Stimulated activated CD4-positive, alpha-beta T cell treated with anti-CD3 and anti-CD28 coated beads, Interleukin-15, amount 100 ng/mL, for 1 hour (primary cell): Measurements from ENCODE around the gene KLHDC10.
"Not testable (repeated sequence)": the region's sequence is repeated elsewhere in the genome, so short reads cannot be mapped to it uniquely, and the experiment has no call there.

ENCODE experiments used
- DNase-seq, 2 donors: peaks; one replicate each; pipeline ENCODE4 v3.0.0-alpha.2; 2020; ENCODE audit warnings: low read depth in 1 of 2, low spot score in 1 of 2

Gene KLHDC10

DNA sequence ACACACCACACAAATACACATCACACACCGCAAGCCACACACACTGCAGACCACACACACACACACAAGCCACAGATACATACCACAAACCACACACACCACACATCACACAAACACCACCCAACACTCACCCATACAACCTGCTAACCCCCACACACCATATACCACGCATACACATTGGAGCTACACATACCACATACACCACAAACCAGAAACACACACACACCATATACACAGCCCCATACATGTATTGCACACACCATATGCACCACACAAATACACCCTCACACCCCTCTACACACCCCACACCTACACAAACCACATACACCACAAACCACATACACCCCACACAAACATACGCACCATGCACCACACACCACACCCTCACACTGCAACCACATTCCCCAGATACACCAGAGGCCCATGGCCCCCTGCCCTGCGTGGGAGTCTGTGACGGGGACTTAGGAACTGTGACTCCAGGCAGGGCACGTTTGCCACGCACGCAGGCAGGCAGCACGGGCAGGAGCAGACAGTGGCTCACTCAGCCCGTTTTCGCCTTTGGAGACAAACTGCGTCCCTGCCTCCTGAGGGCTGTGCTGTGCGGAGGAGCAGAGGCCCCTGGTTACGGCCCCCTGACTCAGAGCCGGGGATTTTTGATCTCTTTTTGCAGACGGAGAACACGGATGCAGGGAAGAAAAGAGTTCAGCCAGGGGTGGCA lies 82.3 kb downstream of the KLHDC10 start:
- no peak for DNase-seq

DNA sequence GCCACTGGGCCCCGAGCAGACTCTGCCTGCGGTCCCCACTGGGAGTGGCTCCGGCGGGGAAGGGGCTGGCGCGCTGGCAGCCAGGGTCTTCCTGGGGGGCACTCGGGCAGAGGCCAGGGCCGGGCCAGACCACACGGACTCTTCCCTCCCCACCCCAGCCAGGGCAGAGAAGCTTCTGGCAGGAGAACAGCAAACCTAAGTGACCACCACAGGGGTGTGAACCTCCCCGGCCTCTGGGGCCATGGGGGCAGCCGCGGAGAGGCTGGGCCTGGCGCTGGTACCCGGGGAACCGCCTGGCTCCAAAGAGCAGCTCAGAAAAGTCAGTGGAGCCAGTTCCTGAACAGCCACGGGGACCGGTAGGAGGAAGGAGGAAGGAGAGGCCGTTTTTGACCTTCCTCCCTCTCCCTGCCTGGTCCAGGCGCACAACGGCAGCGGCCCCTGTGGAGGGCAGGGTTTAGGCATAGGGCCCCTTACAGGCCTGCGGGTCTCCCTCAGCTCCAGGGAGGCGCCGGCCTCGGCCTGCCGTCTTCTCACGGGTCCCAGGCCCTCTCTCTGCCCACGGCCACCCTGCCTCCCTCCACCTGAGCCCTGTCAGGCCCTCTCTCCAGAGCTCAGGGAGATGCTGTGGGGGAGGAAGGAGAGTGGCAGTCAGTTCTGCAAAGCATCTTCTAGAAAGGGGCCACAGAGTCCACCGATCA lies 83.0 kb downstream of the KLHDC10 start:
- no peak for DNase-seq

DNA sequence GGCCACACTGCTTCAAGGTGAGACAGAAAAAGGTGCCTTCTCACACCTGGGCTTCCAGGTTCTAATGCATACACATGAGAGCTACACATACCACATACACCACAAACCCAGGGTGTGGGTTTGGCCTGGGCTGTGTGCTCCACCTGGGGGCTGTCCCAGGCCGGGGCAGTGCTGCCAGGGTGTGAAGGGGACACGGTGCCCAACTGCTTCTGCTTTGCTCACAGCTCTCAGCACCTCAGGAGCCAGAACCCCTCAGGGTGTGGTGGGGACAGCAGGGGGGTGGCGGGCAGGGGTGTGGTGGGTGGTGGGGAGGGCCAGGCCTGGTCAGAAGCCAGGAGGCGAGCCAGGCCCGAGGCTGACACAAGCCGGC lies 83.8 kb downstream of the KLHDC10 start:
- no peak for DNase-seq

DNA sequence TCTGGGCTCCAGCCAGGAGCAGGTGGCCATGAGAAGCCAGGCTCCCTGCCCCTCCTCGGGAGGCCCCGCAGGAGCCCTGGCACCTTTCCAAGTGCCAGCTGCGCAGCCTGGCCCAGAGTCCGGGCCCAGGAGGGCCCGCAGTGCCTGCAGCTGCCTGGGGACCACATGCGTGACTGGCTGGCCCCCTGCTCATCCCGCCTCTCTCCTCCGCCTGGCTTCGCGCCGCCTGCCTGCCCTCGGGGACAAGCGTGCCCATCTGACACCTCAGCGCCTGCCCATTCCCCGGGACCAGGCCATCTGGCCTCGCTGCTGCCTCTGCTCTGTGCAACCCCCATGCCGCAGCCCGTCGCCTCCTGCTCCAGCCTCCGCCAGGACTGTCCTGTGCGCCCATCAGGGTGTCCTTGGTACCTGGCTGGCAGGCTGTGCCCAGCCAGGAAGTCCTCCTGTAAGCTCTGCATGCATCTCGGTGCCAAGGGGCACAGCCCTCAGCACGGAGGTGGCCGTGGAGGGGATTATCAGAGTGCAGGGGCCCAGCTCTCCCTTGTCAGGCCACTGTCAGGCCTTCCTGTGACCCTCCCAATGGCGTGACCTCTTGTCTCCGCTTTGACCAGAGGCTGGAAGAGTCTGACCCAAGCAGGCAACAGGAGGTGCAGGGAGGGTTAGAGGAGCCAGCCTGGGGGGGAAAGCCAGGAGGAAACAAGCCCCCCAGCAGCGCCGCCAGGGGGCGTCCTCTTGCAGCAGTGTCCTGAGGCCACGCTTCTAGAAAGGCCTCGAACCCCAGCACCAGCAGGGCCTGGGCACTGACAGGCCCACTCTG lies 84.4 kb downstream of the KLHDC10 start:
- no peak for DNase-seq

DNA sequence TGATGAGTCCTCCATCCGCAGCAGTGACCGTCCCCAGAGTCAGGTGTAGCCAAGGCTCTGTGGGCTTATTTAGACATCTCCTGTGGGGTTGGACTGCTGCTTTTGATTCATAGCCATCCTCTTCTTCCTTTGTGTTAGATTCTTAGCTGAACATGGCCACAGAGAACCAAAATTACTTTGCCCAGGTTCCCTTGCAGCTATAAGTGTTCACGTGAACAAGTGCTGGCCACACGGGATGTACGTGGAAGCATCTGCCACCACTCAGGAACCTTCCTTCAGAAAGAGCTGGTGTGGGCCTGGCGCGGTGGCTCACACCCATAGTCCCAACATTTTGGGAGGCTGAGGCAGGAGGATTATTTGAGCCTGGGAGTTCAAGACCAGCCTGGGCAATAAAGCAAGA lies 85.8 kb downstream of the KLHDC10 start:
- no peak for DNase-seq

DNA sequence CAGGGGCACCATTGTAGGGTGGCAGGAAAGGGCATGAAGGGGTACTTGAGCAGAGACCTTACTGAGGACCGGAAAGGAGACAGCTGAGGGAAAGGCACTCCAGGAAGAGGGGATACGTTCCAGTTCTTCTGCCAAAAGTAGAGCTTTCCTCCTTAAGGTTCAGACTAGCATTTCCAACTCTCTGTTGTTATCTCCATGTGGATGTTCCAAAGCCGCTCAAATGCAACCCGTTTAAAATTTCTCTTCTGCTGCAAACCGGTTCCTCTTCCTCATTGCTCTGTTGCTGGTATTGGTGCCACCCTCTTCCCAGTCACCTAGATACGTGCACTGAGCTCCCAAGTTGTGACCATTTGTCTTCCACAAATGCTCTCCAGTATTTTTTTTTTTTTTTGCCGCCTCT lies 87.4 kb downstream of the KLHDC10 start:
- DNase-seq = no peak

DNA sequence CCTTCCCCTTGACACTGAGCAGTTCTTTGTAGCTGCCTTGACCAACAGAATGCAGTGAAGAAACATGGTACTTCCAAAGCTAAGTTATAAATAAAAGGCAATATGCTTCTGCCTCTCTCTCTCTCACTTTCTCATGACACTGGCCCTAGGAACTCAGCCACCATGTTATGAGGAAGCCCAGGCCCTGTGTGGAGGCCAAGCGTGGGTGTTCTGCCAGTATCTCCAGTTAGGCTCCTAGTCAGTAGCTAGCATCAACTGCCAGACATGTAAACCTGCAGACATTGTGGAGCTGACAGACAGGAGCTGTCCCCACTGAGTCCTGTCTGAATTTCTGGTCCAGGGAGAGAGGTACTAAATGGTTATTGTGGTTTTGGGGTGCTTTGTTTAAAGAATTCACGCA lies 89.7 kb downstream of the KLHDC10 start:
- no peak for DNase-seq

DNA sequence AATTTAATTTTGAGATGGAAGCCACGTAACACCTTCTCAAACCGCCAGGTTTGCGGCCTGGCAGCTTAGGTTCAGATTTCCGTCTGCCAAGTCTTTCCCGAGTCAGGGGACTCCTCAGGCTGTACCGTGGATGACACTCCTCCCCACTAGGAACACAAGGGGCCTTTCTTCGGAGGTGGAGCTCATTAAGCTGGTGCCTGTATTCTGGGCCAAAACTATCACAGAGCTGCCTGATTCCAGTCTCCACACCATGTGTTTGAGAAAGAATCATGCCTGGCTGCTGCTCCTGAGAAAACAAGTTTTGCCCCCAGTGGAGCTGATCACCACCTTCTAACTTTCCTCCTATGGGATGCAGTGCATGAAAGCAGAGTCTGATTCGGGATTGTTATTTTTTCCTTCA lies 90.1 kb downstream of the KLHDC10 start:
- DNase-seq = no peak

DNA sequence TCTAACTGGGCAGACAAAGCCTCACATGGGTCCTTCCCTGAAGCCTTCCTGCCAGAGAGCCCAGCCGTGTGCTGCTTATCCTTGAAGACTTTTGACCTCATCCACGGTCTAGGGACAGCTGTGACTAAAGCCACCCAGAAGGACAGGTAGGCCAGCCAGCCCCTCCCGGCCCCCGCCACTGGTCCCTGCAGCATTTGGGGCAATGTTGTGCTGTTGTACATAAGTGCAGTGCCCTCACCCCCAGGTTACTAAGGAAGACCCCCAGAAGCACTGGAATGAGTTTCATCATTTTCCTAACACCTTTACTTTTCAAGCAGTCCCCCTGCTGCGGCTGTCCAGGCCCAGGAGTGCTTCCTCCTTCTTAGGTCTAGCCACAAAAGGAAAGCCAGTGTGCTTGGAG lies 91.9 kb downstream of the KLHDC10 start:
- DNase-seq = no peak

DNA sequence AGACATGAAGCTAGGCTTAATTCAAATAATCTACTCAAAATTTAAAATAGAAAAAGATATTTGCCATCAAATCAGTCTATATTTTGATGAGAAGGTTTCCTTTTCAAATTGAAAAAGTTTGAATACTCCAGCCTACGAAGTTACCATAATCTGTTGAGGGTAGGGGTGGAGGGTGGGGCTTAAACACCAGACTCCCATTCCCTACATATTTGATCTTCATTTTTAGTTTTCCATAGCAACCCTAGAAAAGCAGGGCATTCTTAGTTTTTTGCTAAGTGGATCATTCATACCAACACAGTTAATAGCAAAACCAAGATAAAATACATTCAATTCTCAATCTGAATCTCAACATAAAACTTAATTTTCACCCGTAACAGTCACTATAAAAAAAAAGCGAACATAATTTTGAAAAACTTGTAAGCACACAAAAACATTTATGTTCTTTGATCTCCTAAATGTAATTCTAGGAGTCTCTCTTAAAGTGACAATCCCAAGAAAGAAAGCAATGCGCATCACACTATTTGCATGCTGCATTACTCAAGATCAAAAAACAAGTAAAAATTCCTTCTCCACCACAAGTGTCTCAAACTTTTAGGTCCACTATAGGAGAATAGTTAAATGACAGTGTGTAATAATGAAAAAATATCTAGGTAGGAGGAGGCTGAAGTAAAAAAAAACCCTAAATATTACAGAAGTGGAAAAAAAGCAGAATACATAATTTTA lies 104.1 kb downstream of the KLHDC10 start:
- no peak for DNase-seq

DNA sequence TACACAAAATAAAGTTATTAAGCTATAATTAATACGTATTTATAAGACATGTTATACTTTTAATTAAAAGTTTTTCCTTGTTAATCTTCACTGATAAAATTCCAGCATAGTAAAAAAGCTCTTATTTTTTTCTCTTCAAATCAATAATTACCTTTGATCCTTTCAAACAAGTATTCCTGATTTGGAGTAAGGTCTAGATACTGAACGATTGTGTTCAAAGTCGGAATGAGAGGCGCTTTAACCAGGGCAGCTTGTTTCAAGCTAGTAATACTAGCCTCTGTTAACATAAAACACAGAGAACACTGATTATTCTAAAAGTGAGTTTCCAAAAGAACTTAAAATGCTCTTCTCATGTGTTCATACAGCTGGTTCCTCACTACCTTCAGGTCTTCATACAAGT lies 107.9 kb downstream of the KLHDC10 start:
- DNase-seq = no peak

DNA sequence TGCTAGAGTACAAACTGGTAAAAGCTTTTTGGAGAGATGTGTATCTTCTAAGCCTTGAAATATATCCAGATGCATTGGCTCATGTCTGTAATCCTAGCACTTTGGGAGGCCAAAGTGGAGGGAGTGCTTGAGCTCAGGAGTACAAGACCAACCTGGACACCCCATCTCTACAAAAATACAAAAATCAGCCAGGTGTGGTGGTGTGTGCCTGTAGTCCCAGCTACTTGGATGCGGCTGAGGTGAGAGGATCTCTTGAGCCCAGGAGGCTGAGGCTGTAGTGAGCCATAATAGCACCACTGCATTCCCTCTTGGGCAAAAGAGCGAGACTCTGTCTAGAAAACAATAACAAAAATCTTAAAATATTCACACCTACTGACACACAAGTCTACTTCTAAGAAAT lies 109.3 kb downstream of the KLHDC10 start:
- no peak for DNase-seq

DNA sequence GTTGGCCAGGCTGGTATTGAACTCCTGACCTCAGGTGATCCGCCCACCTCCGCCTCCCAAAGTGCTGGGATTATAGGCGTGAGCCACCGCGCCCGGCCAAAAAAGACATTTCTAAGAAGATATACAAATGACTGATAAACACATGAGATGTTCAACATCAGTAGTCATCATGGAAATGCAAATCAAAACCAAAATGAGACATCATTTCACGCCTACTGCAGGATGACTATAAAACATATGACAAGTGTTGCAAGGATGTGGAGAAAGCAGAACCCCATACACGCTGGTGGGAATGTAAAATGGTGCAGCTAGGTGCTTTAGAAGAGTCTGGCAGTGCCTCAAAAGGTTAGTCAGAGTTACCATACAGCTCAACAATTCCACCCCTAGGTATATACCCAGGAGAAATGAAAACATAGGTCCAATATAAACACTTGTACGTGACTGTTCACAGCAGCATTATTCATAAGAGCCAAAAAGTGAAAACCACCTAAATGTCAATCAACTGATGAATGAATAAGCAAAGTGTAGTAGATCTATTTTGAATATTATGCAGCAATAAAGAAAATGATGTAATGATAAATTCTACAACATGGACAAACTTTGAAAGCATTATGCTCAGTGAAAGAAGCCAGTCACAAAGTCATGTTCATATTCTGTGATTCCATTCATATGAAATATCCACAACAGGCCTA lies 110.4 kb downstream of the KLHDC10 start:
- peak in 1 of 2 donors; percentile 16 for DNase-seq

DNA sequence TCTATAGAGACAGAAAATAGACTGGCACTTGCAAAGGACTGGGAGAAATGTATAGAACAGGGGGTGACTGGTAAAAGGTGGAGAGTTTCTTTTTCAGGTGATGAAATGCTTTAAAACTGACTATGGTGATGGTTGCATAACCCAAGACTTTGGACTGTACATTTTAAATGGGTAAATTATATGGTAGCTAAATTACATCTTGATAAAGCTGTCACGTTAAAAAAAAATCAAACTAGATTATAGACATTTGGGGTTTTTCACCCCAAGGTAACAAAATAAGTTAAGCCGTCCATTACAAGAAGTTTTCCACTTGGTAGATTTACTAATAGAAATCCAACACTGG lies 110.9 kb downstream of the KLHDC10 start:
- DNase-seq = no peak

DNA sequence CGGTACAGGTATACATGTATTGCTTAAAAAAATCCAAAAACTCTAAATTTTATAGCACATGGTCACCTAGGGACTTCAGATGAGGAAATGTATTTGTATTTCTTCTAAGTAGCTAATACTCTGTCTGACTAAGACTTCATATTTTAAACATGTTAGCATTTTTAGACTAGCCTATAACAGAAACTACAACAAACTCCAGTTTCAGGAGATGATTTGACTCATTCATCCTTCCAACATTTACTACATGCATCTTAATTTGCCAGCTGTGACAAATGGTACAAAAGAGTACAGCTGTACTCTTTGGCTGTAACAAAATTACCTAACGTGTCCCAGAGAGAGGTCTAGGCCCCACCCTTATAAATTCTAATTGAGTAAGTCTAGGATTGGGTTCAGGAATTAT lies 112.7 kb downstream of the KLHDC10 start:
- no peak for DNase-seq

DNA sequence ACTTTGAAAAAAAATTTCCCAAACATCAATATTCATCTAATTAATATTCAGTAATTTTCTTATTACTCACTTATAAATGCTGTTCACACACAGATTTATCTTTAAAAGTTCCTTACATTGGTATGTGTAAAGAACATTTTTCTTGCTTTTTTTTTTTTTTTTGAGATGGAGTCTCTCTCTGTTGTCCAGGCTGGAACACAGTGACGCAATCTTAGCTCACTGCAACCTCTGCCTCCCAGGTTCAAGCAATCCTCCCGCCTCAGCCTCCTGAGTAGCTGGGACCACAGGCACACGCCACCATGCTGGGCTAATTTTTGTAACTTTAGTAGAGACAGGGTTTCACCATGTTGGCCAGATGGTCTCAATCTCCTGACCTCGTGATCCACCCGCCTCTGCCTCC lies 114.0 kb downstream of the KLHDC10 start:
- DNase-seq = not testable (repeated sequence)
